NCI-H345 (cell line): ENCODE results near the gene FDX1.
"Not testable (repeated sequence)": the region's sequence is repeated elsewhere in the genome, so short reads cannot be mapped to it uniquely, and the experiment has no call there.

ENCODE experiments used
- DNase-seq: peaks from one replicate; lab custom pipeline; 2025; lab: John Stamatoyannopoulos, UW

Gene FDX1, protein sequence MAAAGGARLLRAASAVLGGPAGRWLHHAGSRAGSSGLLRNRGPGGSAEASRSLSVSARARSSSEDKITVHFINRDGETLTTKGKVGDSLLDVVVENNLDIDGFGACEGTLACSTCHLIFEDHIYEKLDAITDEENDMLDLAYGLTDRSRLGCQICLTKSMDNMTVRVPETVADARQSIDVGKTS

DNA sequence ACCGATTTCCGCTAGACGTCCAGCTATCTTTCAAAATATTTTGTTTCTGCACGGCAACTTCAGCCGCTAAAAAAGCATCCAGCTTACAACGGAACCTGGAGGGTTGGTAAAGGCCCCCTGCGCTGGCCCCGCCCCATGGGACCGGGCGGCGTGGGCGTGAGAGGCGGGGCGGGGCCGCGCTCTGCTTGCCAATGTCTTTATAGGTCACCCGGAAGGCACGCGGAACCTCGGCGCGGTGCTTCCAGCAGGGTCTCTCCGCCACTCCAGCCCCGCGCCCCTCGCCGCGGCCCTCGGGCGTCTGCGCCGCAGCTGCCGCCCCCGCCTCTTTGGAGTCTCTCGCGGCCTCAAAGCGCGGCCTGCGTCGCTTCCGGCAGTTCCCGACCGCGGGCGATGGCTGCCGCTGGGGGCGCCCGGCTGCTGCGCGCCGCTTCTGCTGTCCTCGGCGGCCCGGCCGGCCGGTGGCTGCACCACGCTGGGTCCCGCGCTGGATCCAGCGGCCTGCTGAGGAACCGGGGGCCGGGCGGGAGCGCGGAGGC is at the start of gene FDX1:
TSS of gene FDX1 (plus strand) at position 218 of the 536 bp plus-strand sequence. CDS start at position 391, 173 bp downstream.
- peak; percentile 86 for DNase-seq

DNA sequence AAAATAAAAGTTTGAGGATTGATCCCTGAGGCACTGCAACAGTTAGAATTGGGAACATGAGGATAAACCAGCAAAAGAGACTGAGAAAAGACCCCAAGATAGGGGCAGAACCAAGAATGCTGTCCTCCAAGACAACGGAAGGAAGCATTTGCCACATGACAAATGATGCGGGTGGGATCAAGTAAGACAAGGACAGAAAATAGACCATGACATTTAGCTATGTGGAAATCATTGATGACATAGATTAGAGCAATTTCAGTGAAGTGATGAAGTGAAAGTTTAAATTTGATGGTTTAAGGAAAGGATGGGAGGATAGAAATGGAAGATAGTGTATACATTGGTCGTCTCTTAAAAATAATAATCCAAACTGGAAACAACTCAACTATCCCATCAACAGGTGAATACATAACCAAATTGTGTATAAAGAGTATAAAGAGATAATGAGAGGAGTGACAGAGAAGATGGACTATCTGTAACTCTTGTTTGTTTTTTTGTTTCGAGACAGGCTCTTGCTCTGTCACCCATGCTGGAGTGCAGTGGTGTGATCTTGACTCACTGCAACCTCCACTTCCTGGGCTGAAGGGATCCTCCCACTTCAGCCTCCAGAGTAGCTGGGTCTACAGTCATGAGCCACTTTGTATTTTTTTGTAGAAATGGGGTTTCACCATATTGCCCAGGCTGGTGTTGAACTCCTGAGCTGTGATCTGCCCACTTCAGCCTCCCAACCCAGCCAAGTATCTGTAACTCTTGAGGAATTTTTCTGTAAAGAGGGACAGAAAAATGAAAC is 48.7 kb upstream of the FDX1 start:
- DNase-seq: no peak

DNA sequence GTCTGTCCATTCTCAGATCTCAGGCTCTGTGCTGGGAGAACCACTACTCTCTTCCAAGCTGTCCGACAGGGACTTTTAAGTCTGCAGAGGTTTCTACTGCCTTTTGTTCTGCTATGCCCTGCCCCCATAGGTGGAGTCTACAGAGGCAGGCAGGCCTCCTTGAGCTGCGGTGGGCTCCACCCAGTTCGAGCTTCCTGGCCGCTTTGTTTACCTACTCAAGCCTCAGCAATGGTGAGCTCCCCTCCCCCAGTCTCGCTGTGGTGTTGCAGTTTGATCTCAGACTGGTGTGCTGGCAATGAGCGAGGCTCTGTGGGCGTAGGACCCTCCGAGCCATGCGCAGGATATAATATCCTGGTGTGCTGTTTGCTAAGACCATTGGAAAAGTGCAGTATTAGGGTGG is 41.5 kb upstream of the FDX1 start:
- DNase-seq: not testable (repeated sequence)

DNA sequence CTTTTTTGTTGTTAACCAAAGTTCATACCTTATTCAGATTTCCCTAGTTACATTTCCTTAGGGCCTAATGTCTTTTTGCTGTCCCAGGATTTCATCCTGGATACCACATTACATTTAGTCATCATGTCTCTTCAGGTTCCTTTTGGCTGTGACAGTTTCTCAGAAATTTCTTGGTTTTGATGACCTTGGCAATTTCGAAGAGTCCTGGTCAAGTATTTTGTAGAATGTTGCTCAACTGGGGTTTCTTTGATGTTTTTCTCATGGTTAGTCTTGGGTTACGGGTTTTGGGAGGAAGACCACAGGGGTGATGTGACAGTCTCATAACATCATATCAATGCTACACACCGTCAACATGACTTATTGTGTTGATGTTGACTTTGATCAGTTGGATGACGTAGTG is 39.8 kb upstream of the FDX1 start:
- no peak for DNase-seq

DNA sequence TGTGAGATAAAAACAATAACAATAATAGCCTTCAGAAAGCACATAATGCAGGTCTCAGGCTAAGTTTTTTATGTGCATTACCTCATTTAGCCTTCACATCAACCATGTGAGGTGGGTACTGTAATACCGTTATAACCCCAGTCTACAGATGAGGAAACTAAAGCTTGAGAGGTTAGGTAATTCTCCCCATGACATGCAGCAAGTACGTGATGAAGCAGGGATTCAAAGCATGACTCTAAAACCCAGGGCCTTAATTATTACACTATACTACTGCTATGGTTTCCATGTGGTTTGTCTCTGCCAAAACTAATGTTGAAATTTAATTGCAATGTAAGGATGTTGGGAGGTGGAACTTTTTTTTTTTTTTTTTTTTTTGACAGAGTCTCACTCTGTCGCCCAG is 37.7 kb upstream of the FDX1 start:
- DNase-seq: no peak

DNA sequence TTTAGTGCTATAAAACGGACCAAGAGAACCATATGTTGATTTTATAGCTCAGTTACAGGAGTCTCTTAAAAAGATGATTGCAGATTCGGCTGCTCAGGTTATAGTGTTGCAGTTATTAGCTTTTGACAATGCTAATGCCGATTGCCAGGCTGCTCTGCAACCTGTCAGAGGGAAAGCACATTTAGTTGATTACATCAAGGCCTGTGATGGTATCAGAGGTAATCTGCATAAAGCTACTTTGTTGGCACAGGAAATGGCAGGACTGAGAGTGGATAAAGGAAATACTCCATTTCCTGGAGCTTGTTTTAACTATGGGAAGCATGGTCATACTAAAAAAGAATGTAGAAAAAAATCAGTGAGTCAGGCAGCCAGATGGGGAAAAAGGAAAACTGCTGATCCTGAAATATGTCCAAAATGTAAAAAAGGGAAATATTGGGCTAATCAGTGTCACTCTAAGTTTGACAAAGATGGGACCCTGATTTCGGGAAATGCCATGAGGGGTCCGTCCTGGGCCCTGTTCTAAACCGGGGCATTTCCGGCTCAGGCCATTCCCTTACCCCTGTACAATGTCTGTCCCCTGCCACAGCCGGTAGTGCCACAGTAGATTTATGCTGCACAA is 32.0 kb upstream of the FDX1 start:
- not testable (repeated sequence) for DNase-seq

DNA sequence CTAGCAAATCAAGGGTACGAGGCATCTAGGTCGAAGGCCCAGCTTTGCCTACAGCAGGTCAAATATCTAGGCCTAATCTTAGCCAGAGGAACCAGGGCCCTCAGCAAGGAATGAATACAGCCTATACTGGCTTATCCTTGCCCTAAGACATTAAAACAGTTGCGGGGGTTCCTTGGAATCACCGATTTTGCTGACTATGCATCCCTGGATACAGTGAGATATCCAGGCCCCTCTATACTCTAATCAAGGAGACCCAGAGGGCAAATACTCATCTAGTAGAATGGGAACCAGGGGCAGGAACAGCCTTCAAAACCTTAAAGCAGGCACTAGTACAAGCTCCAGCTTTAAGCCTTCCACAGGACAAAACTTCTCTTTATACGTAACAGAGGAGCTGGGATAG is 26.2 kb upstream of the FDX1 start:
- not testable (repeated sequence) for DNase-seq

DNA sequence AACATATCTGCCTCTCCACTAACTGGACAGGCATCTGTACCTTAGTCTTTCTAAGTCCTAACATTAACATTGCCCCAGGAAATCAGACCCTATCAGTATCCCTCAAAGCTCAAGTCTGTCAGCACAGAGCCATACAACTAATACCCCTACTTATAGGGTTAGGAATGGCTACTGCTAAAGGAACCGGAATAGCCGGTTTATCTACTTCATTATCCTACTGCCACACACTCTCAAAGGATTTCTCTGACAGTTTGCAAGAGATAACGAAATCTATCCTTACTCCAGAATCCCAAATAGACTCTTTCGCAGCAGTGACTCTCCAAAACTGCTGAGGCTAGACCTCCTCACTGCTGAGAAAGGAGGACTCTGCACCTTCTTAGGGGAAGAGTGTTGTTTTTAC is 24.1 kb upstream of the FDX1 start:
- DNase-seq: not testable (repeated sequence)

DNA sequence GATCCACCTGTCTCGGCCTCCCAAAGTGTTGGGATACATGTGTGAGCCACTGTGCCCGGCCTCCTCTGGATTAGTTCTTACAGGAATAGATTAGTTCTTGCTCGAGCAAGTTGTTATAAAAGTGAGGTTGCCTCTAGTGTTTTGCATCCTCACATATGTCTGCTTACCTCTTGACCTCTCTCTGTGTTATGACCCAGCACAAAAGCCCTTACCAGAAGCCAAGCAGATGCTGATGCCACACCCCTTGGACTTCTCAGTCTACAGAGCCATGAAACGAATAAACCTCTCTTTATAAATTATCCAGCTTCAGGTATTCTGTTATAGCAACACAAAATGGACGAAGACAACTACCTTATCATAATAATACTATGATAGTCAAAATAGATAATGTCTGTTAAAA is 22.4 kb upstream of the FDX1 start:
- no peak for DNase-seq

DNA sequence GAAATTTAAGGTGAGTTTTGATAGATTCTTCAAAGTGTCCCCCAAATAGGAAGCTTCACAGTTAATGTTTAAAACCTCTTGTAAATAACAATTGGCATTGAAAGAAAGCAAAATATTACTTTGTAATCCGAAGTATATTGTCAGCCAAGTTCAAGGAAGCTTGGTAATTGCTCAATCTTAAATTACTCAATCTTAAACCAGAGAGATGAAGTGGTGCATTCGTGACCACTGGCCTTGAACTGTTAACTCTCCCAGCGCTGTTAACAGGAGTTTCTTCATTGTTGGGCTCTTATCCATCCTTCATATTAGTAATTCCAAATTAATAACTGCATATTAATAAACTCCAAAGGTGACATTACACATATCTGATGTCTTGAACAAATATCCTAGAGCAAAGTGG is 20.6 kb upstream of the FDX1 start:
- DNase-seq: no peak

DNA sequence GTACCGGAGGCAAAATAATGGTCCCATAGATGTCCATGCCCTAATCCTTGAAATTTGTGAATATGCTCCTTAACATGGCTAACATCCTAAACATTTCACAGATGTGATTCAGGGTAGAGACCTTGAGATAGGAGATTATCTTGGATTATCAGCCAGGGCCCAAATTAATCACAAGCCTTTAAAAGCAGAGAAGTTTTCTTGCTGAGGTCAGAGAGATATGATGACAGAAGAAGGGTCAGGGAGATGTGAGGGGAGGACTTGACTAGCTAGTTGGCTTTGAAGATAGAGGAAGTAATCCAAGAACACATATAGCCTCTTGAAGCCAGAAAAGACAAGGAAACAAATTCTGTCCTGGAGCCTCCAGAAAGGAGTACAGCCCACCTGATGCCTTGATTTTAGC is 19.1 kb upstream of the FDX1 start:
- no peak for DNase-seq

DNA sequence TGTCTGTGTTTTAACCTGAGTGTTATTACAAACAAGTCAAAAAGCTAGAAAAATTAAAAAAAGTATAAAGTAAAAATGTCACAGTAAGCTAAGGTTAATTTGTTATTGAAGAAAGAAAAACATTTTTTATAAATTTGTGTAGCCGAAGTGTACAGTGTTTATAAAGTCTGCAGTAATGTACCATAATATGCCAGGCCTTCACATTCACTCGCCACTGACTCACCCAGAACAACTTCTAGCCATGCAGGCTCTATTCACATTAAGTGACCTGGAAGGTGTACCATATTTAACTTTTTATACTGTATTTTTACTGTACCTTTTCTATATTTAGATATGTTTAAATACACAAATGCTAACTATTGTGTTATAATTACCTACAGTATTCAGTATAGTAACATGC is 14.7 kb upstream of the FDX1 start:
- DNase-seq: no peak

DNA sequence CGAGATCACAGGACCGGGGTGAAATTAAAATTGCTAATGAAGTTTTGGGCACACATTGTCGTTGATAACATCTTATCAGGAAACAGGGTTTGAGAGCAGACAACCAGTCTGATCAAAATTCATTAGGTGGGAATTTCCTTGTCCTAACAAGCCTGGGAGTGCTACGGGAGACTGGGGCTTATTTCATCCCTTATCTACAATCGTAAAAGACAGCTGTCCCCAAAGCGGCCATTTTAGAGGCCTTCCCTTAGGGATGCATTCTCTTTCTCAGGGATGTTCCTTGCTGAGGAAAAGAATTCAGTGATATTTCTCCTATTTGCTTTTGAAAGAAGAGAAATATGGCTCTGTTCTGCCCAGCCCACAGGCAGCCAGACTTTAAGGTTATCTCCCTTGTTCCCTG is 8.1 kb upstream of the FDX1 start:
- not testable (repeated sequence) for DNase-seq

DNA sequence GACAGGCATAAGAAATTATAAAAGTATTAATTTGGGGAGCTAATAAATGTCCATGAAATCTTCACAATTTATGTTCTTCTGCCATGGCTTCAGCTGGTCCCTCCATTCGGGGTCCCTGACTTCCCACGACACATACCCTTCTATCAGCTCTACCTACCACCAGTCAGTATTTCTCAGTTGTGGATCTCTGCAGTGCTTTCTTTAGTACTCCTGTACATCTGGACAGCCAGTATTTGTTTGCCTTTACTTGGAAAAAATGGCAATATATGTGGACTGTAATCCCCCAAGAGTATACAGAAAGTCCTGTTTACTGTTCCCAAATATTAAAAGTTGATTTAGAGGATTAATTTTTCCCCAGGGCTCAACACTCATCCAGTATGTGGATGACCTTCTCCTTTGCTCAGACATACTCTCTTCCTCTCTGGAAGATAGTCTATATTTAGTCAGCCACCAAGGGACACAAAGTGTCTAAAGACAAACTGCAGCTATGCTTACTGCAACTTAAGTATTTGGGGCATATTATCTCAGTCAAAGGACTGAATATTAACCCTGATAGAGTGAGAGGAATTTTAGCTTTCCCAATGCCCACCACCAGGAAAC is 7.3 kb upstream of the FDX1 start:
- no peak for DNase-seq

DNA sequence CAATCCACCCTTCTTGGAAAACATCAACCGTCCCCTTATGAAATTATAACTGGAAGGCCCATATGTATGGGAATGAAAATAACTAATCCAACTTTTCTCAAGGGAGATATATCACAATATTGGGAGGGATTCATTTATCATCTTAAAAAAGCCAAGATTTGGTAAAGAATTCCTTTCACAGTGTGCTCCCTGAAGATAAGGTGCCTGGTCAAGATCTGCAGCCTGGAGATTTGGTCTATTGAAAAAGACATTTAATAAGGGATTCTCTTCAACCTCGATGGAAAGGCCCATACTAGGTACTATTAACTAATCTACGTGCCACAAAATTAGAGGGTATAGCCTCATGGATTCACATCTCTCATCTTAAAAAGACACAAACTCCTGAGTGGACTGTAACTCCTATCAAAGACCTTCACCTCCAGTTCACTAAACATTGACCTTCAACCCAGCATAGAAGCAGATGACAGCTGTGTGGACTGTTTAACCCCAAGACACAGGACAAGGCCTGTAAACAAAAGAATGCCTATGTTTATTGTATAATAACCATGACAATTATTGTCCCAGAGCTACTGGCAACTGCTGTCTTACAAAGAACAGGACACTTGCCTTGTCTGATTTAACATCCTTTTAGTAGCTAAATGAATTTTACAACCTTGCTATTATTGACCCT is 4.8 kb upstream of the FDX1 start:
- DNase-seq: no peak

DNA sequence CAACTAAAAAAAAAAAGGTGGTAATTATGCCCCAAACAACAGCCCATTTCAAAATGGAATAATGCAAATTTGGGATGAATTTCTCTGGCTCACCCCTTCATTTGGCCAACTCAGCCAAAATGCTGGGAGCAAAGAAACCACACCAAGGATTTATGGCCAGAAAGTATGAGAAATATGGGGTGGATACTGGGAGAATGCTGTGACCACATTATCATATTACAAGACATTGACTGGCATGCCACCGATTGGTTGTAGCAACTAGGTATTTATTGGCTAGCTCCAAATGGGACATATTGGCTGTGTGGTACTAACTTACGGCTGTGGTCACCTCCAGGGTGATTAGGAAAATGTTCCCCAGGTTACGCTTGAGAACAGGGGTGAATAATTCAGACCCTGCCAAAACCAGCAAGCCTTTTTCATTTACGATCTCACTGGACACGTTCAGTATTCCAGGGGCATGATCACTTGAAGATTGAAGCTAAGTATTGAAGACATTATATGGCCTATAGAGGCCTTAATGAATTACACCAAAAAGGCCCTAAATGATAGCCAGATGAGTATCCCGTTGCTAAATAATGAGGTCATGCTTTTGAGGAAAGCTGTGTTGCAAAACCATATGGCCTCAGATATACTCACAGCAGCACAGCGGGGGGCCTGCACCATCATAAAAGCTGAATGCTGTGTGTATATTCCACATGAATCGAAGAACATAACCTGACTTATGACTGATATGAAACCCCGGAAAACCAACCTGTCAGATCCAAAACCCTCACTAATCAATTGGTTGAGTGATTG is 3.8 kb upstream of the FDX1 start:
- DNase-seq: no peak

DNA sequence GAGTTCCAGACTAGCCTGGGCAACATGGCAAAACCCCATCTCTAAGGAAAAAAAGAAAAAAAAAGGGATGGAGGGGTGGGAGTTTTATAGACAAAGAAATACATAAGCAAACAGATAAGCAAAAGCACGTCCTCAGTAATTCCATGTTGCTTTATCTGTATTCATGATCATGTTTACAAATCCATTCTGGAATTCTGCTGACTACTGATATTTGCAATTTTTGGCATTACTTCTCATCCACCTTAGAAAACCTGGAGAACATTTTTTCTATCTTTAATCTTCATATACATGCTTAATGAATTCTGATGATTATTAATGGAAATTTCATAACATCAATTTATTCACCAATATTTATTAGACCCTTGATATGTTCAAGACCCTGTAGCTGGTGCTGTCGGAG is 1.7 kb upstream of the FDX1 start:
- DNase-seq: no peak

DNA sequence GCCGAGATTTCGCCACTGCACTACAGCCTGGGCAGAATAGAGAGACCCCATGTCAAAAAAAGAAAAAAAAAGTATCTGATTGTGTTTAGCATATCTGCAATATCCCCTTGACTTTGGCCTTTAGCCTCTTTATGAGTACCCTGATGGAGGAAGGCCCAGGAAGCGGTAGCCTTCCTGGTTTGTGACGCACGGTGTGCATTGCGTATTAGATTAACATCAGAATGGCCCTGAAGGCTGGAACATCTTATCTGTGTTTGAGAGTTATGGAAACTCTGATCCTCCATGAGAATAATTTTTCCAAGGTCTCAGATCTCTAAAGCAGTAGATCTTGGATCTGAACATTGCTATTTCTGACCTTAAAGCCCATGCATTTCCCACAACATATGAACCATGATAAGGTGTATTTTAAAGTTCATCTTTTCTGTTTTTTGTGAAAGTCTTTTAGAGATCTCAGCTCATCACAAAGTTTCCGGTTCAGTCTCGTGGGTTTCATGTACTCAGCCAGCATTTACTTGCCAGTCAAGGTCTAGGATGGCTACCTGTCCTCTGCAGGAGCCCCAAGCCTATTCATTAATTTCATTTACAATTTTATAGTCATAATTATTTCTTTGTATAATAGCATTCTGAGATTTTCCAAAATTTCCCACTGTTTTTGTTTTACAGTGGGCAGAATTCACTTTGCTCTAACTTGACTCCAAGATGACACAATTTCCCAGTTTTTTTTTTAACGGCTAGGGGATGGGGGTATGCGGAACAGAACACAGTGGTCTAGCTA is 605 bp upstream of the FDX1 start:
- no peak for DNase-seq

DNA sequence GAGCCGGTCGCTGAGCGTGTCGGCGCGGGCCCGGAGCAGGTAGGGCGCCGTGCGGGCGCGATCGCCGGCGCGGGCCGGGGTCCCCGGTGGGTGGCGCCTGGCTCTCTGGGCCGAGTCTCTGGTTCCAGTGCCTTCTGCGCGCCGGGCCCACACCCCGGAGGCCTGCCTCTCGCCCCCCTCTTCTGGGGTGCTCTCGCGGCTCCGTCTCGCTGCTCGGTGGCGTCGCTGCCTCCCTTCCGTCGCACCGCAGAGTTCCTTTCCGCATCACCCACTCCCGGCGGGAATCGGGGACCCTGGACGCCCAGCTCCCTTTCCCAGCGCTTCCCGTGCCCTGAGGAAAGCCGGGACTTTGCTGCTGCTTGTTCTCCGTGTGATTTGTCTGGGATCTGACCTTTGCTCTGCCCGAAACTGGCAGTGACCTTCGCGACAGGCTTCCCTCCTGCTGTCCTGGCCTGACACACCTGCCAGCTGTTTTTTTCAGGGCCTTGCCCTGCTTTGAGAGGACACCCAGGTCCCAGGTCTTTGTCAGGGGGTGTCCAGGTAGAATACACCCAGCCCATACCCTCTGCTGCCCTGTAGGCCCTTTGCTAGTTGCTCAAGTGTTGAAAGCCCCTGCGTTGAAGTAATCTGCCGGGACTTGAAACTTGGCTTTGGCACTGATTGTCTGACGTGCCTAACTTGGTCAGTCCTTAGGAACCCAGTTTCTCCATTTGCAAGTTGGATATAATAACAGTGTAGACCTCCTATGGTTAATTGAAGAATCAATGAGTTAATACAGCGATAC is 711 bp downstream of the FDX1 start:
- peak; percentile 18 for DNase-seq
